NCI-H1436 (cell line): ENCODE results near the gene PSMD3.
A peak's percentile ranks its signal among the peaks of the same experiment; 100 is the strongest.

Experiments used
- DNase-seq: peaks from one replicate; lab custom pipeline; 2025; lab: John Stamatoyannopoulos, UW

Gene PSMD3

GRCh38 chr17:39960524-39961041 is 20.0 kb upstream of the PSMD3 start:
- DNase-seq: no peak

DNA sequence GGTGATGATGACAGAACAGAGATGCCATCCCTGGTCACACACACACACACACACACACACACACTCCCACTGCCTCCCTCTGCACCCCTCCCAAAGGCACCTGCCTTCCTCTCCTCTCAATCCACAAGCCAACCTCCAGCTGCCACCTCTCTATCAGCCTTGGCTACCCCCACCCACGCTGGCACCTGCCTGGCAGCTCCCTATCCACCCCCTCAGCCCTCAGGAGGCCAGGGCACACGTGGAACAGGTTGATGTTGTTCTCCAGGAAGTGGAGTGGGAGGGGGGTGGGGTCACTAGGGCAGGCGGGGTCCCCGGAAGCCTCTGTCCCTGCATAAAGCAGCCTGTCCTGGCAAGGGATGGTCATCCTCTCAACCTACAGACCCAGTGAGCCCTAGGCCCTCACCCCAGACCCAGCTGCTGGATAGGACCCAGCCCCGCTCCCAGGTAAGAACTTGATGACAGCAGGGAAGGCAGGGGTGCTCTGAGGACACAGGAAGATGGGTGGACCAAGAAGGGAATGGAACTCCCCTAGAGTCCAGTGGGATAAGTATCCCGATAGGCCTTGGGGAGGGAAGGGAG is 17.9 kb upstream of the PSMD3 start, which contains the start of gene GSDMA:
Gene GSDMA, plus strand, starts transcription at position 363 of the 579 bp plus-strand sequence. CDS start 2,684 bp downstream, outside the sequence.
- DNase-seq: peak; percentile 12

- no peak for DNase-seq
These were observed 16.8 kb upstream of the PSMD3 start for GRCh38 chr17:39963829-39964228.

GRCh38 chr17:39965017-39965699 is 15.4 kb upstream of the PSMD3 start:
- DNase-seq: no peak

DNA sequence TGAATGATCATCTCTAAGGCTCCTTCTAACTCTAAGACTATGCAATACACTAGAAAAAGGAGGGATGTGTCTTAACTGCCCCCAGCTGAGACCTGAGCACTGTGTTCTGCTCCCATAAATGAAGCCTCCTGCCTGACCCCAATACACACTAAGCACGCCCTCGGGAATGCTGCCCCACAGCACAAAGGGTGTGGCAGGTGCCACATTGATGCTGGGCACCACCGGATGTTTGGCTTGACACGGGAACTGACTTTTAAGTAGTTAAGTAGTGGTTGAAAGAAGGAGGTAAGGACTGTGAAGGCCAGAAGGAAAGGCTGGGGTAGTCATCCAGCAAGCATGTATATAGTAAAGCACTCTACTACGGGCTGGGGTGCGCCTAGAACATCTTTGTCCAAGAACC is 13.8 kb upstream of the PSMD3 start:
- DNase-seq: no peak

GRCh38 chr17:39968761-39969160 is 11.8 kb upstream of the PSMD3 start:
- no peak for DNase-seq

- DNase-seq: no peak
These were observed 11.2 kb upstream of the PSMD3 start for GRCh38 chr17:39969375-39969774.

GRCh38 chr17:39970157-39970692 is 10.4 kb upstream of the PSMD3 start:
- DNase-seq: no peak

DNA sequence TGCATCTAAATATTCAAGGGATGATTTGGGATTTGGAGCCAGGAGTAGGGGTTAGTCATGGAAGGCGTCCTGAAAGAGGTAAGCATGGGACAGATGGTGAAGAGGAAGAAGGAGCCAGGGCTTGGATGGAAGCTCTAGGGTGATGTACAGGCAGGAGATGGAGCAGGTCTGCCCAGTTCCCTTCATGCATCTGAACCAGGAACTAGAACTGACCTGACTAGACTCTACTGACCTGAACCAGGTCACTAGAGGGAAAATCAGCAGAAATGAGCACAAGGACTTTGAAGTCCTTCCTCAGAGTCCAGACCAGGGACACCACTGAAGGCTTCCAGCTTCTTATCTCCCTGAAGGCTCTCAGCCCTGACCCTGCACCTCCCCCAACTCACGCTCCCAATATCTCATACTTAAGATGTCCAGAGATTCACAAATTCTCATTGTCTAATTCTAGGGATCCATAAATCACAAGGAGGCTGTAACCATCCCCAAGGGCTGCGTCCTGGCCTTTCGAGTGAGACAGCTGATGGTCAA is 9.5 kb upstream of the PSMD3 start:
- no peak for DNase-seq

GRCh38 chr17:39972271-39972670 is 8.3 kb upstream of the PSMD3 start:
- no peak for DNase-seq

DNA sequence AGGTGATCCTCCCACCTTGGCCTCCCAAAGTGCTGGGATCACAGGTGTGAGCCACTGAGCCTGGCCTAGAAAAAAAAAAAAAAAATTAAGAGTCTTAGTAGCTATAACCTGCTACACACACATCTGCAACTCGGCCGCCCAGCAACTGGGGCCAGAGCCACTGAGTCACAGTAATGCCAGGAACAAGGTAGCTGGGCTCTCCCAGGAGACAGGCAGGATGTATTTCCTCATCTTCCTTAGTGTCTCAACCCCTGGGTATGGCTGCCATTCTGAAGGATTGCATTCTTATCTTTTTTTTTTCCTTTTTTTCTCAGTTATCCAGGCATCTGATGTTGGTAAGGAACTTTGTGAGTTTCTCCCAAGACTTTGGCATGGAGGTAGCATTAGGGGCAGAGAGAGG is 7.1 kb upstream of the PSMD3 start:
- no peak for DNase-seq

DNA sequence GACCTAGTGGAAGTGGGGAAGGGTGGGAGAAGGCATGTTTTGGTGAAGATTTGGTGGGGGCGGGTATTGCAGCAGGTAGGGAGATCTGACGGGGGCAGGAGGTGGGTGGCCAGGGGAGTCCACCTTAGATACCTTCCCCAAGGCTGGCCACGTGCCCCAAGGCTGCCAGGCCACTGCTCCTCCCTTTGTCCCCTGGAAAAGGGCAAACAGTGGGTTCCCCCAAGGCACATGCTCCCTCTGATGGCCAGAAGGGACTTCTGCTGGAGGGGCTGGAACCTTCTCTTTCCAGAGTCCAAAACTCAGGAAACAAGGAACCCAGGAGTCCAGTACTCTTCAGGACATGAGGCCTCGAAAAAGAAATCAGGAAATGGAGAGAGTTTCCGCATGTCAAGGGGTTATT is 6.2 kb upstream of the PSMD3 start:
- no peak for DNase-seq

DNA sequence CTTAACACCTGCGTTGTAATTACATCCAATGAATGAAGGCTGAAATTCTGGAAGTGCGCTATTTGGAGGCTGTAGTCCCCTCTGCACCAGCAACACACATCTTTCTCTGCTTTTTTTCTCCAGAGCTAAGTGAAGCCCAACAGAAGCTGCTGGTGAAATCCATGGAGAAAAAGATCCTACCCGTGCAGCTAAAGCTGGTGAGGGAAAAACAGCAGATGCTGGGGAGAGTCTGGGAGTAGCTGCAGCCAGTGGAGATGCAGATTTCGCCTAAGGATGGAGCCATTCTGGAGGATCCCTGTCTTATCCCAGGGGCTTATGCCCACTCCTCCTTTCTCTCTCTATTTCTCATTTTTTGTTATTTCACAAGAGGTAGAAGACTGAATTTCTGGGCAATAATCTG is 4.8 kb upstream of the PSMD3 start:
- DNase-seq: no peak

- DNase-seq: no peak
These were observed 1.5 kb upstream of the PSMD3 start for GRCh38 chr17:39979016-39979670.

GRCh38 chr17:39979893-39980350 is 685 bp upstream of the PSMD3 start:
- DNase-seq: peak; percentile 58

DNA sequence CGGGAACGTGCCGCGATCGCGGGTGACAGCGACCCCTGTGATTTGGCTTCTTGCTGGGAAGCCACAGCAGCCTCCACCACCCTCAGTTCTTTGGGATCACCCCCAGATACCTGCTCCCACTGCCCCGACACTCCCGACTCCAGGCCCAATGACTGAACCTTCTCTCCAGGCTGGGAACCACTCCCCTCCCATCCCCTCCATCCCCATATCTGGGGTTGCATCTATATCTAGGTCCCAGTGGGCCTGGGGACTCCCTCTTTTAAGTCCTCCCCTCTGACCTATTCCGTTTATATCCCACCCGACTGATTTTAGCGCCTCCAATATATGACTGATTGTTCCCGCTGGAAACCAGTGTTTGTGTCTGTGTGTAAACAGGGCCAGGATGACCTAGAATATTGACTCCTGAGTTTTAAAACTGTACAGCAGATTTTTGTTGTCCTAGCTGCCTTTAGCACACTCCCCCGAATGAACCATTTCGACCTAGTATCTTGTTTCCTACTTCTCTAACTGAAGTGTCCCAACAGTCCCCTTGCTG is 667 bp downstream of the PSMD3 start:
- no peak for DNase-seq

- DNase-seq: no peak
These were observed 1.3 kb downstream of the PSMD3 start for GRCh38 chr17:39981766-39982375.

DNA sequence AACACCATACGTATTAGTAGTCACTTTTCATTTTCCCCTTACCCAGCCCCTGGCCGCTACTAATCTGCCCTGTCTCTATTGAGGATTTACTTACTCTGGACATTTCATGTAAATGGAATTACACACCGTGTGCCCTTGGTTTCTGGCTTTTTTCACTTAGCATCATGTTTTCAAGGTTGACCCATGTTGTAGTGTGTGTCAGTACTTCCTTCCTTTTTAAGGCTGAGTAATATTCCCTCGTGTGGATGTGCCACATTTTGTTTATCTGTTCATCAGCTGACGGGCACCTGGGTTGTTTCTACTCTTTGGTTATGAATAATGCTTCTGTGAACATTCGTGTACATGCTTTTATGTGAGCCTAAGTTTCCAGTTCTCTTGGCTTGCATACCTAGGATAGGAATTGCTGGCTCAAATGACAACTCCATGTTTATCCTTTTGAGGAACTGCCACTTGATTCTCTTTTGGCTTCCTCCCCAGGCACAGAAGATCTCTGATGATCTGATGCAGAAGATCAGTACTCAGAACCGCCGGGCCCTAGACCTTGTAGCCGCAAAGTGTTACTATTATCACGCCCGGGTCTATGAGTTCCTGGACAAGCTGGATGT is 7.7 kb downstream of the PSMD3 start:
- no peak for DNase-seq

DNA sequence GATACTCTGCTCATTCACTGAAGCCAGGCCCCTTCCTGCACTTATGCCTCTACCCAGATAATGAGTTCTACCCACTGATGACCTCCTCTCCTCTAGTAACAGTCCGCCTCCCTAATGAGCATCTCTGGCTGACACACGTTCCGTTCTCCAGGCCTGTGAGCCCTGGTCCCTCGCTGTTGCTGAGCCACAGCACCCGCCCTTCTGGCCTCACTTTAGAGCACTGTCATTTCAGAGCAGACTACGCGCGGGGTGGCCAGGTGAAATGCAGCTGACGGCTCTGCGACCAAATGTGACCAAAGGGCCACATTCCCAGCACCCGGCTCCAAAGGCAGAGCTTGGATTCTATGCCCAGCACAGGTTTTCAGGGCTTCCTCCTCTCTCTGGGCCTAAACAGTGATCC is 13.8 kb downstream of the PSMD3 start:
- no peak for DNase-seq

DNA sequence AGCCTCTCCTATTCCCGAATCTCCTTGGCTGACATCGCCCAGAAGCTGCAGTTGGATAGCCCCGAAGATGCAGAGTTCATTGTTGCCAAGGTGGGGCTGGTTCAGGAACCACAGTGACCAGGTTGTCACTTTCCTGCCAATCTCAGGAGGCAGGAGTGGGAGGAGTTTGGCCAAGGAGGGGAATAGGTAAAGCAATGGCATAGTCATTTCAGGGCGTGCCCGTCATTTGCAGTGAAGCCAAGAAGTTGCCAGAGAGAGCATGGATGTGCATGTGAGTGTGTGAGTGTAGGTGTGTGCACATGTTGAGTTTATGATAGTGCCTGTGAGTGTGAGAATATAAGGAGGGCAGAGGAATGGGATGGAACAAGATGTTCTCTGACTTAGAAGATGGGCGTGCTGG is 14.8 kb downstream of the PSMD3 start:
- no peak for DNase-seq

DNA sequence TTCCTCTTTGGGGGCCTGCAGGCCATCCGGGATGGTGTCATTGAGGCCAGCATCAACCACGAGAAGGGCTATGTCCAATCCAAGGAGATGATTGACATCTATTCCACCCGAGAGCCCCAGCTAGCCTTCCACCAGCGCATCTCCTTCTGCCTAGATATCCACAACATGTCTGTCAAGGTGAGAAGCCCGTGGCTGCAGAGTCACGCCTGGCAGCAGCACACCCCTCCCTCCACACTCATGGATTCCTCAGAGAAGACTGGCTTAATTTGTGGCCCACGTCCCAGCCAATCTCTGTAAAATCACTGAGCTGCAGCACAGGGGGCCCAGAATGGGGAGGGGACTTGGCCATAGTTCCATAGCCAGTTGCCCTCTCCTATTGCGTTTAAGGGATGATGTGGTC is 15.6 kb downstream of the PSMD3 start:
- DNase-seq: no peak
